Astrocyte of the spinal cord (primary cell): Measurements from ENCODE around the gene HABP2.

Experiments
- DNase-seq: peaks from one replicate; pipeline ENCODE4 v3.0.0; 2011; ENCODE audit warnings: low read depth, low spot score
- H3K4me3 ChIP-seq: 2 replicates; pipeline ENCODE4 v1.5.1; 2011; ENCODE audit warnings: low read depth, mild to moderate bottlenecking, low read length, moderate library complexity
- in situ Hi-C: cut with HindIII; loops from 2 replicates; pipeline ENCODE4 v1.10.0; 2017; ENCODE audit warnings: low sequenced_read_pairs
- TF ChIP-seq, protein P1 (sequence below): IDR thresholded peaks from 2 replicates; pipeline ENCODE4 v1.5.1; 2012; ENCODE audit warnings: low read depth, mild to moderate bottlenecking, low read length, inconsistent platforms

The HABP2 gene

DNA sequence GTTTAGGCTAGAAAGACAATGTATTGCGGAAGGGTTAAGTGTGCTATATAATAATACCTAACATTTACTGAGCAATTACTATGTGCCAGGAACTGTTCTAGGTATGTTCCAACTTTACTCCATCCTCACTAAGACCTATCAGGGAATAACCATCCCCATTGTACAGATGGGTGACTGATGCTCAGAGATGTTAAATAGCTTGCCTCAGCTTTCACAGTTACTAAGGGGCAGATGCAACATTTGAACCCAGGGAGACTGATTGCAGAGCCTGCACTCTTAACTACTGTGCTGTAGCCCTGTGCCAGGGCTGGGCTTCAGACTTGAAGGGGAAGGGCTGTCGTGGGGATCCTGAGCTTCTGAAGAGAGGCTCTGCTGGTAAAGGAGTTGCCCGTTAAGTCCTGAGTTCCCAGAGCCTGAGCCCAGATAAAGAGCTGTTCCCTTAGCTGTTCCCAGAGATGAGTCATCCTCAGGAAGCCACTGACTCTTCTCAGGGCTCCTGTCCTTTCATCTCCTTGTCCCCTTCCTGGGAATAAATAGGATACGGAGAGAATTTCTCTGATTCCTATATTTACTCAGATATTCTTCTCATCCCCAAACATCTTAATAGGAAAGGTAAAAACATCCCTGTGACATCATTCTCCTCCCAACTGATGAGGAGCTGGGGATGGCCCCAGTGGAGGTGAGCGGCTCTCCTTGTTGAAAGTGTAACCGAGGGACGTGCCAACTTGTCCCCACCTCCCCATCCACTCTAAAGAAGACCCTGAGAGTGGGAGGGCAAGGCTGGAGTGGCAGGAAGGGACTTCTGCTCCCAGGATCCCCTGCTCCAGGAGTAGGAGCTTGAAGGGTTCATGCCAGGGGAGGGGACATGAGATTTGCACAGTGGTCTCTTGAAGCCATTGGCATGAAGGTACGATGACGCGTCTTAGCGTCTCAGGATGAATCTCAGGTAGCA is 28.0 kb upstream of the HABP2 start:
- TF ChIP-seq, protein P1, sequence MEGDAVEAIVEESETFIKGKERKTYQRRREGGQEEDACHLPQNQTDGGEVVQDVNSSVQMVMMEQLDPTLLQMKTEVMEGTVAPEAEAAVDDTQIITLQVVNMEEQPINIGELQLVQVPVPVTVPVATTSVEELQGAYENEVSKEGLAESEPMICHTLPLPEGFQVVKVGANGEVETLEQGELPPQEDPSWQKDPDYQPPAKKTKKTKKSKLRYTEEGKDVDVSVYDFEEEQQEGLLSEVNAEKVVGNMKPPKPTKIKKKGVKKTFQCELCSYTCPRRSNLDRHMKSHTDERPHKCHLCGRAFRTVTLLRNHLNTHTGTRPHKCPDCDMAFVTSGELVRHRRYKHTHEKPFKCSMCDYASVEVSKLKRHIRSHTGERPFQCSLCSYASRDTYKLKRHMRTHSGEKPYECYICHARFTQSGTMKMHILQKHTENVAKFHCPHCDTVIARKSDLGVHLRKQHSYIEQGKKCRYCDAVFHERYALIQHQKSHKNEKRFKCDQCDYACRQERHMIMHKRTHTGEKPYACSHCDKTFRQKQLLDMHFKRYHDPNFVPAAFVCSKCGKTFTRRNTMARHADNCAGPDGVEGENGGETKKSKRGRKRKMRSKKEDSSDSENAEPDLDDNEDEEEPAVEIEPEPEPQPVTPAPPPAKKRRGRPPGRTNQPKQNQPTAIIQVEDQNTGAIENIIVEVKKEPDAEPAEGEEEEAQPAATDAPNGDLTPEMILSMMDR, result no peak
- in situ Hi-C loops, result no loop called here
- H3K4me3 ChIP-seq, result no peak overlapping the region
- DNase-seq, result no peak

DNA sequence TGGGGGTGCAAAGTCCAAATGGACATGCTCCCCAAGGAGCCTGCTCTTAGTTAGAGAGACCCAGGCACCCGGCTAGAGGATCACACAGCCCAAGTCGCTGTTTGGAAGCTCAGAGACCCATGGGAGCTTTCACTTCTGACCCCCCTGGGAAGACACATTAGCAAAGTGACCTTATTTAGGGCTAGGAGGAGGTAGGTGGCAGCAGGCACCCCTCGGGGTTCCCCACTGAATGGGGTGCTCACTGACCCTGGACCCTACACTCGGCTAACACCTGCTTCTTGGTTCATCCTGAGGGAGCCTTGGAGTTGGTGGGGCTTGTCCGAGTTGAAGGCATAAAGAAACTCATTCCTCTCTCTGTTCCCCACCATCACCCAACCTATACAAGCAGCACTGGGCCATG is 27.1 kb upstream of the HABP2 start:
- TF ChIP-seq, protein P1, result no peak
- no peak for DNase-seq

DNA sequence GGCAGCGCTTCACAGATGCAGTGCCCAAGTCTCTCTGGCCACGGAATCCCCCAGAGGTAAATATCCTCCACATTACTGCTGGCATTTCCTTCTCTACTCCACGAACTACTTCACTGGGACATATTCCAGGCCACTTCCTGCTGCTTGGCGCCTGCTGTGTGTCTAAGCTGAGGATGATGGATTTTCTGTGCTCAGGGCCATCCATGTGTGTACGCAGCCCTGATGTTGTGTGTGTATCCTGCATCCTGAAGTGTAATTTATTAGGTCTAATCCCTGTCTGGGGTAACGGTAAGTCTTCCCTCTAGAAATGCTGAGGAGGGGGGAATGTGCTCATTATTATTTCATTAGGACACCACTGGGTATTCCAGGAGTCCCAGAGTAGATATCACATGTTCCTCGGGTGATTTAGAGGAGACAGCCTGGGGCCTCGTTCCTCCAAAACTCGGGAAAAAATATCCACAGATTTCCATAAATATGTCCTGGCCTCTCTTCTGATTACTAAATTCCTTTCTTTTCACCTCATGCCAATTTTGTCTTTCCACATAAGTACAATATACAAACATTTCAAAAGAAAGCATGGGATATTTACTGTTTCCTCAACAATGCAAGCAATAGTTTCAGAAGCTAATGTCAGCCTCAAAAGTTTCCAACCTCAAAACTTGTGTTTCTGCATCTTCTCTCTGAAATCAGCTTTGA is 25.5 kb upstream of the HABP2 start:
- DNase-seq, result no peak
- TF ChIP-seq, protein P1, result no peak
- H3K4me3 ChIP-seq, result no peak overlapping the region
- in situ Hi-C loops, result no loop called here

More for the DNA sequence above, 27.1 kb upstream of the HABP2 start:
- no peak overlapping the region for H3K4me3 ChIP-seq
- in situ Hi-C loops, result no loop called here

DNA sequence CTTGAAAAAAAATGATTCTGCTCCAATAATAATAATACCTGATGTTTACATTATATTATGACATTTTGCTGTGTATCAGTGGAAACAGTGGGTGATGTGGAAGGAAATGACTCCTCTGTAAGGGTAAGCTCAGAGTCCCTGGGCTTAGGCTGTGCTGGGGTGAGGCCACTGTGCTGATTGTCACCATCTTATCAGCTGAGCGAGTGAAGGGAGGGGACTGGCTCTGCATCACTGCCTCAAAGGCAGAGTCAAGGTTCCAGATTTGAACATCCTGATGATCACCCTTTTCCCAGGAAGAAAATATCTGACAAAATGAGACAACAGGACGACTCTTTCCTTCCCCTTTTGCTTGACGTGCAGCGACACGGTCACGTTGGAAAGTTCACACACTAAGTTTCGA is 24.0 kb upstream of the HABP2 start:
- no peak for DNase-seq
- in situ Hi-C loops, result no loop called here
- TF ChIP-seq, protein P1, result no peak
- H3K4me3 ChIP-seq, result no peak overlapping the region

DNA sequence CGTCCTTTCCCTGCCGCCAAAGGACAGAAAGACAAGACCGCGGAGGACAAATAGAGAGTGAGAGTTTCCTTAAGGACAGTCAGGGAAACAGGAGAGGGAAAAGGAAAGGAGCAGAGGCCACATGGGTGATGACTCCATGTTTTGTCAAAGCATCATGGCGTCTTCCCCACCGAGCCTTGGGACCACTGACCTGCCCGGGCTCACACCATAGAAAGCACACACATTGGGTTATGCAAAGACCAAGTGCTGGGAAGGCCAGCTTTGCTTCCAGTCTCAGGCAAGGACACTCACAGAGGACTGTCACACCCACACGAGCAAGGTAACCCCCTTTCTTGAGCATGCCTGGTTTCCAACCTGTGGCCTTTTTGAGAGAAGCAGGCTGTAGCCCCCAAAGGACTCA is 23.3 kb upstream of the HABP2 start:
- no peak for DNase-seq
- TF ChIP-seq, protein P1, result no peak
- in situ Hi-C loops, result no loop called here
- no peak overlapping the region for H3K4me3 ChIP-seq

DNA sequence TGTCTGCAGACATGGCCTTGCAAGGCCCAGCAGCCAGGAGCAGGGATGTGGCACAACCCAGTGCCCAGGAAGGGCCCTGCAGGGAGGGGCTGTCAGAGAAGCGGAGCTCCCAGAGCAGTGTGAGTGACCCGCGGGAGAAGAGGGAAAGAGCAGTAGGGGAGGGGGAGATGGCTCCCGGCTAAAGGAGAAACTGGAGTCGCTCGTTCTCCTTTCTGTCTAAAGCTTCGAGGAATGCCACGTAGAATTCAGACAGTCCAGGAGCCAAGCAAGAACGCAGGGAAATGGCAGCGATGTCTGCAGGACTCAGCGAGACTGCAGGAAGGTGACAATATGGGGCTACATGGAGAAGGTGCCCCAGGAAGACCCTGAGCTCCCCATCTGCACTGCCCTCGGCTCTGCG is 22.4 kb upstream of the HABP2 start:
- in situ Hi-C loops, result no loop called here
- DNase-seq, result no peak
- H3K4me3 ChIP-seq, result no peak overlapping the region
- TF ChIP-seq, protein P1, result no peak
